ENCODE measurements around the gene PRKG1.
"Not testable (repeated sequence)": the region's sequence is repeated elsewhere in the genome, so short reads cannot be mapped to it uniquely, and the experiment has no call there.

The PRKG1 gene

GRCh38 chr10:51439645-51440044, 365.4 kb downstream of the PRKG1 start:
- no peak for TF ChIP-seq CTCF (IDR thresholded peaks at IDR 0.05; ENCODE audit: low read depth, low read length)
- no peak overlapping the region for H3K4me3 ChIP-seq (ENCODE audit: low read depth, low read length)

- no peak for TF ChIP-seq CTCF (IDR thresholded peaks at IDR 0.05; ENCODE audit: low read depth, low read length)
- H3K4me3 ChIP-seq (ENCODE audit: low read depth, low read length) = no peak overlapping the region
These were observed 371.3 kb downstream of the PRKG1 start for GRCh38 chr10:51445588-51445987.

- H3K4me3 ChIP-seq (ENCODE audit: low read depth, low read length) = no peak overlapping the region
- TF ChIP-seq CTCF (IDR thresholded peaks at IDR 0.05; ENCODE audit: low read depth, low read length) = no peak
These were observed 372.8 kb downstream of the PRKG1 start for GRCh38 chr10:51447119-51447518.

GRCh38 chr10:51455762-51456161, 381.5 kb downstream of the PRKG1 start:
- not testable (repeated sequence) for H3K4me3 ChIP-seq (ENCODE audit: low read depth, low read length)

- TF ChIP-seq CTCF (IDR thresholded peaks at IDR 0.05; ENCODE audit: low read depth, low read length) = no peak
- no peak overlapping the region for H3K4me3 ChIP-seq (ENCODE audit: low read depth, low read length)
These were observed 385.2 kb downstream of the PRKG1 start for GRCh38 chr10:51459476-51459875.

- no peak for TF ChIP-seq CTCF (IDR thresholded peaks at IDR 0.05; ENCODE audit: low read depth, low read length)
- H3K4me3 ChIP-seq (ENCODE audit: low read depth, low read length) = no peak overlapping the region
These were observed 387.9 kb downstream of the PRKG1 start for GRCh38 chr10:51462076-51462779.

- H3K4me3 ChIP-seq (ENCODE audit: low read depth, low read length) = no peak overlapping the region
- TF ChIP-seq CTCF (IDR thresholded peaks at IDR 0.05; ENCODE audit: low read depth, low read length) = no peak
These were observed 394.1 kb downstream of the PRKG1 start for GRCh38 chr10:51468424-51468823.

- no peak overlapping the region for H3K4me3 ChIP-seq (ENCODE audit: low read depth, low read length)
These were observed 395.4 kb downstream of the PRKG1 start for GRCh38 chr10:51469686-51470085.

More at GRCh38 chr10:51469686-51470085, 395.4 kb downstream of the PRKG1 start:
- no peak for TF ChIP-seq CTCF (IDR thresholded peaks at IDR 0.05; ENCODE audit: low read depth, low read length)
